ENCODE results near the gene UBE2O.
A peak's percentile ranks its signal among the peaks of the same experiment; 100 is the strongest.

UBE2O gene

DNA sequence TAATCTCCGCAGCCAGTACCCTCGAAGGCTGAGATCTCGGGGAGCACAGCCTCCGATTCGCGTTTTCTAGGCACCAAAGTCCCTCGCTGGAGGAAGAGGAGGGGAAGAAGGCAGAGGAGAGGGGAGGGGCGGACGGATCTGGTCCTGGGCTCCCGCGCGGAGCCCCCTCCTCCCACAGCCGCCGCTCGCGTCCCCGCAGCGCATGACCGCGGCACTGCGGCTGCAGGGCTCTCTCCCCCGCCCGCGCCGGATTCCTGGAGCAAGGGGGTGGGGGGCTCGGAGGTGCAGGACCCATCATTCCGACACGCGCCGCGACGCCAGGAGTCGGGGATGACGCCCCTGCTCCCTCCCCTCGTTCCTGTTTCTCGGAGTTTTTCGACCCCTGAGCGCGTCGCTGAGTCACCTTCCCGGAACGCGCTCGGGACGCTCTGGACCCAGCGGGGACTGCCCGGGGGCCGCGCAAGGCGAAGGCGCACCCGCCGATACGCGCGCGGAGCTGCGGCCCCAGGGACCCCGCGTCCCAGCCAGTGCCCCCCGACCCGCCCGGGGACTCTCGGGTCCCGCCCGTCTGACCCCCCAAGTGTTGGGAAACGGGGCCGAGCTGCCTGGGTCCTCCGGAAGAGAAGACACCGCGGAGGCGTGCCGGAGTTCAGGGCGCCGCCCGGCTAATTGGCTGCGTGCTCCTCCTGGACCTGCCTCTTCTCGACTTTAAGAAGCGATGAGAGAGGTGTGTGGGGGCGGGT, 70.0 kb downstream of the UBE2O start (continued):
- TF ChIP-seq, protein P1, sequence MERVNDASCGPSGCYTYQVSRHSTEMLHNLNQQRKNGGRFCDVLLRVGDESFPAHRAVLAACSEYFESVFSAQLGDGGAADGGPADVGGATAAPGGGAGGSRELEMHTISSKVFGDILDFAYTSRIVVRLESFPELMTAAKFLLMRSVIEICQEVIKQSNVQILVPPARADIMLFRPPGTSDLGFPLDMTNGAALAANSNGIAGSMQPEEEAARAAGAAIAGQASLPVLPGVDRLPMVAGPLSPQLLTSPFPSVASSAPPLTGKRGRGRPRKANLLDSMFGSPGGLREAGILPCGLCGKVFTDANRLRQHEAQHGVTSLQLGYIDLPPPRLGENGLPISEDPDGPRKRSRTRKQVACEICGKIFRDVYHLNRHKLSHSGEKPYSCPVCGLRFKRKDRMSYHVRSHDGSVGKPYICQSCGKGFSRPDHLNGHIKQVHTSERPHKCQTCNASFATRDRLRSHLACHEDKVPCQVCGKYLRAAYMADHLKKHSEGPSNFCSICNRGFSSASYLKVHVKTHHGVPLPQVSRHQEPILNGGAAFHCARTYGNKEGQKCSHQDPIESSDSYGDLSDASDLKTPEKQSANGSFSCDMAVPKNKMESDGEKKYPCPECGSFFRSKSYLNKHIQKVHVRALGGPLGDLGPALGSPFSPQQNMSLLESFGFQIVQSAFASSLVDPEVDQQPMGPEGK (tag by site-specific recombination; IDR thresholded peaks at IDR 0.05), result peak; percentile 59
- TF ChIP-seq SP3 (tag by site-specific recombination; IDR thresholded peaks at IDR 0.05) (peak; percentile 43; the same call in 1 of the 2 replicates), ZBTB17 (tag by site-specific recombination; IDR thresholded peaks at IDR 0.05) (peak; percentile 15; the same call in 1 of the 2 replicates), ZNF600 (tag by site-specific recombination; IDR thresholded peaks at IDR 0.05) (peak; percentile 76), GLI4 (tag by site-specific recombination; IDR thresholded peaks at IDR 0.05) (no peak), ZNF707 (tag by site-specific recombination; IDR thresholded peaks at IDR 0.05) (no peak), ZFHX2 (tag by site-specific recombination; conservative IDR thresholded peaks at IDR 0.05) (peak; percentile 47)
- TF ChIP-seq, protein P2, sequence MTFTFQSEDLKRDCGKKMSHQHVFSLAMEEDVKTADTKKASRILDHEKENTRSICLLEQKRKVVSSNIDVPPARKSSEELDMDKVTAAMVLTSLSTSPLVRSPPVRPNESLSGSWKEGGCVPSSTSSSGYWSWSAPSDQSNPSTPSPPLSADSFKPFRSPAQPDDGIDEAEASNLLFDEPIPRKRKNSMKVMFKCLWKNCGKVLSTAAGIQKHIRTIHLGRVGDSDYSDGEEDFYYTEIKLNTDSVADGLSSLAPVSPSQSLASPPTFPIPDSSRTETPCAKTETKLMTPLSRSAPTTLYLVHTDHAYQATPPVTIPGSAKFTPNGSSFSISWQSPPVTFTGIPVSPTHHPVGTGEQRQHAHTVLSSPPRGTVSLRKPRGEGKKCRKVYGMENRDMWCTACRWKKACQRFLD (tag by site-specific recombination; IDR thresholded peaks at IDR 0.05), result no peak

DNA sequence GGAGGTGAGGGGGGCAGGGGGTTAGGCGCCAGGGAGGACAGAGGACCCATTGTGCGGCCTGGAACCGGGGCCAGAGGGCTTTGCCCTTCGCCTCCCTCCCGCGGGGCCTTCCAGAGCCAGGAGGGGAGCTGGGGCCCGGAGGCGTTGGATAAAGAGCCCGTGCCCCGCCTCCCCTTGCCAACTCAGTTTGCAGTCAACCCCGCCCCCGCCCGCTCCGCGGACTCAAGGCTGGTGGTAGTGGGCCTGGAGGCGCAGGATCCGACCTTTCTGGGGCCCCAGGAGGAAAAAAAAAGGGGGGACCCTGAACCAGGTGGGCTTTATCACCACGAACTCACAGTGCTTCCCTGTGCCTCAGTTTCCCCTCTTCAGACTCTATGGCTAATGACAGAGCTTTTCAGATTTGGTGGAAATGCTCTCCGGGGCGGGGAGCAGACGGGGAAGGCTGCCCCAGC, 70.6 kb downstream of the UBE2O start:
- POLR2A ChIA-PET, result interaction anchor here (4.0 kb wide), 1 partner anchor 29 kb away, joined by 51 read pairs; the partner anchor contains the start of gene PRPSAP1
- Histone ChIP-seq H3K36me3 (ENCODE audit: control insufficient read depth in 2 of 2, insufficient read depth in 1 of 2, low read length in 2 of 2) (peaks cover 0 to 8% of the 10 kb centered on the region in 2 experiments; a peak in 1 of 3 replicates), H3K9me3 (ENCODE audit: control insufficient read depth, insufficient read depth, low read depth, low read length) (no peaks in the 10 kb centered on the region), H3K4me3 (ENCODE audit: low read depth, low read length) (peak overlapping the region; percentile 54), H3K4me1 (ENCODE audit: control insufficient read depth, insufficient read depth, low read length) (peaks cover 8% of the 10 kb centered on the region; the same call in 1 of the 2 replicates), H3K27ac (ENCODE audit: extremely low read depth, low read depth, low read length) (no peak overlapping the region)
- TF ChIP-seq GLI2 (tag by site-specific recombination; IDR thresholded peaks at IDR 0.05; ENCODE audit: borderline replicate concordance, low read depth), result no peak
- no peak for TF ChIP-seq ZNF555 (tag by site-specific recombination; conservative IDR thresholded peaks at IDR 0.05)
- no peak for TF ChIP-seq ZNF426 (tag by site-specific recombination; IDR thresholded peaks at IDR 0.05)
- TF ChIP-seq ZNF544 (tag by site-specific recombination; IDR thresholded peaks at IDR 0.05), result no peak
- TF ChIP-seq ZNF549 (tag by site-specific recombination; IDR thresholded peaks at IDR 0.05), result no peak
- no peak for TF ChIP-seq ZNF239 (tag by site-specific recombination; IDR thresholded peaks at IDR 0.05)
- TF ChIP-seq, protein P3, sequence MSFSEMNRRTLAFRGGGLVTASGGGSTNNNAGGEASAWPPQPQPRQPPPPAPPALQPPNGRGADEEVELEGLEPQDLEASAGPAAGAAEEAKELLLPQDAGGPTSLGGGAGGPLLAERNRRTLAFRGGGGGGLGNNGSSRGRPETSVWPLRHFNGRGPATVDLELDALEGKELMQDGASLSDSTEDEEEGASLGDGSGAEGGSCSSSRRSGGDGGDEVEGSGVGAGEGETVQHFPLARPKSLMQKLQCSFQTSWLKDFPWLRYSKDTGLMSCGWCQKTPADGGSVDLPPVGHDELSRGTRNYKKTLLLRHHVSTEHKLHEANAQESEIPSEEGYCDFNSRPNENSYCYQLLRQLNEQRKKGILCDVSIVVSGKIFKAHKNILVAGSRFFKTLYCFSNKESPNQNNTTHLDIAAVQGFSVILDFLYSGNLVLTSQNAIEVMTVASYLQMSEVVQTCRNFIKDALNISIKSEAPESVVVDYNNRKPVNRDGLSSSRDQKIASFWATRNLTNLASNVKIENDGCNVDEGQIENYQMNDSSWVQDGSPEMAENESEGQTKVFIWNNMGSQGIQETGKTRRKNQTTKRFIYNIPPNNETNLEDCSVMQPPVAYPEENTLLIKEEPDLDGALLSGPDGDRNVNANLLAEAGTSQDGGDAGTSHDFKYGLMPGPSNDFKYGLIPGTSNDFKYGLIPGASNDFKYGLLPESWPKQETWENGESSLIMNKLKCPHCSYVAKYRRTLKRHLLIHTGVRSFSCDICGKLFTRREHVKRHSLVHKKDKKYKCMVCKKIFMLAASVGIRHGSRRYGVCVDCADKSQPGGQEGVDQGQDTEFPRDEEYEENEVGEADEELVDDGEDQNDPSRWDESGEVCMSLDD (tag by site-specific recombination; IDR thresholded peaks at IDR 0.05), result no peak
- TF ChIP-seq, protein P4, sequence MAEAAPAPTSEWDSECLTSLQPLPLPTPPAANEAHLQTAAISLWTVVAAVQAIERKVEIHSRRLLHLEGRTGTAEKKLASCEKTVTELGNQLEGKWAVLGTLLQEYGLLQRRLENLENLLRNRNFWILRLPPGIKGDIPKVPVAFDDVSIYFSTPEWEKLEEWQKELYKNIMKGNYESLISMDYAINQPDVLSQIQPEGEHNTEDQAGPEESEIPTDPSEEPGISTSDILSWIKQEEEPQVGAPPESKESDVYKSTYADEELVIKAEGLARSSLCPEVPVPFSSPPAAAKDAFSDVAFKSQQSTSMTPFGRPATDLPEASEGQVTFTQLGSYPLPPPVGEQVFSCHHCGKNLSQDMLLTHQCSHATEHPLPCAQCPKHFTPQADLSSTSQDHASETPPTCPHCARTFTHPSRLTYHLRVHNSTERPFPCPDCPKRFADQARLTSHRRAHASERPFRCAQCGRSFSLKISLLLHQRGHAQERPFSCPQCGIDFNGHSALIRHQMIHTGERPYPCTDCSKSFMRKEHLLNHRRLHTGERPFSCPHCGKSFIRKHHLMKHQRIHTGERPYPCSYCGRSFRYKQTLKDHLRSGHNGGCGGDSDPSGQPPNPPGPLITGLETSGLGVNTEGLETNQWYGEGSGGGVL (tag by site-specific recombination; IDR thresholded peaks at IDR 0.05), result no peak
- TF ChIP-seq, protein P5, sequence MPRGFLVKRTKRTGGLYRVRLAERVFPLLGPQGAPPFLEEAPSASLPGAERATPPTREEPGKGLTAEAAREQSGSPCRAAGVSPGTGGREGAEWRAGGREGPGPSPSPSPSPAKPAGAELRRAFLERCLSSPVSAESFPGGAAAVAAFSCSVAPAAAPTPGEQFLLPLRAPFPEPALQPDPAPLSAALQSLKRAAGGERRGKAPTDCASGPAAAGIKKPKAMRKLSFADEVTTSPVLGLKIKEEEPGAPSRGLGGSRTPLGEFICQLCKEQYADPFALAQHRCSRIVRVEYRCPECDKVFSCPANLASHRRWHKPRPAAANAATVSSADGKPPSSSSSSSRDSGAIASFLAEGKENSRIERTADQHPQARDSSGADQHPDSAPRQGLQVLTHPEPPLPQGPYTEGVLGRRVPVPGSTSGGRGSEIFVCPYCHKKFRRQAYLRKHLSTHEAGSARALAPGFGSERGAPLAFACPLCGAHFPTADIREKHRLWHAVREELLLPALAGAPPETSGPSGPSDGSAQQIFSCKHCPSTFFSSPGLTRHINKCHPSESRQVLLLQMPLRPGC (tag by site-specific recombination; IDR thresholded peaks at IDR 0.05), result no peak
- no peak for TF ChIP-seq ZNF423 (tag by site-specific recombination; IDR thresholded peaks at IDR 0.05)
- TF ChIP-seq ZNF830 (tag by site-specific recombination; IDR thresholded peaks at IDR 0.05; ENCODE audit: low read depth), result no peak
- TF ChIP-seq ZNF664 (tag by site-specific recombination; IDR thresholded peaks at IDR 0.05), result no peak
- TF ChIP-seq ZNF157 (tag by site-specific recombination; IDR thresholded peaks at IDR 0.05), result no peak
- TF ChIP-seq ZNF211 (tag by site-specific recombination; IDR thresholded peaks at IDR 0.05; ENCODE audit: low read depth), result no peak
- no peak for TF ChIP-seq BCL11B (tag by site-specific recombination; IDR thresholded peaks at IDR 0.05; ENCODE audit: low read depth)
- TF ChIP-seq KLF8 (tag by site-specific recombination; IDR thresholded peaks at IDR 0.05), result no peak
- no peak for TF ChIP-seq ZBTB17 (tag by site-specific recombination; IDR thresholded peaks at IDR 0.05)
- TF ChIP-seq ZNF433 (tag by site-specific recombination; IDR thresholded peaks at IDR 0.05; ENCODE audit: low read depth), result no peak
- no peak for TF ChIP-seq ZNF350 (tag by site-specific recombination; IDR thresholded peaks at IDR 0.05)
- CTCF ChIA-PET, result interaction anchor here (0.6 to 4.0 kb wide), 6 partner anchors 9 to 368 kb away, joined by 4 to 17 read pairs (median 8); no protein-coding TSS in a partner anchor
